ENCODE data around the gene TSEN54. TPM values are rescaled to one million over a fixed set of nuclear protein-coding genes. Genes with fewer than 3 reads are reported as not detected.

The TSEN54 gene
- total RNA-seq, 1 experiment from 2014 or later = 53.3 TPM

- DNase-seq (ENCODE audit: low read depth) = no peak
- in situ Hi-C loops (cut with HindIII; ENCODE audit: low pct_unique_long_range_greater_than_20kb, low sequenced_read_pairs) = no loop called here
Observed at GRCh38 chr17:75525806-75526554, 9.7 kb downstream of the TSEN54 start.

GRCh38 chr17:75526555-75527270, 10.4 kb downstream of the TSEN54 start:
- in situ Hi-C loops (cut with HindIII; ENCODE audit: low pct_unique_long_range_greater_than_20kb, low sequenced_read_pairs) = no loop called here
- no peak for DNase-seq (ENCODE audit: low read depth)

- no peak for DNase-seq (ENCODE audit: low read depth)
- in situ Hi-C loops (cut with HindIII; ENCODE audit: low pct_unique_long_range_greater_than_20kb, low sequenced_read_pairs) = no loop called here
Observed at GRCh38 chr17:75530837-75531720, 14.8 kb downstream of the TSEN54 start.

- in situ Hi-C loops (cut with HindIII; ENCODE audit: low pct_unique_long_range_greater_than_20kb, low sequenced_read_pairs) = no loop called here
- DNase-seq (ENCODE audit: low read depth) = no peak
Observed at GRCh38 chr17:75531721-75532072, 15.4 kb downstream of the TSEN54 start.

GRCh38 chr17:75535119-75535537, 18.8 kb downstream of the TSEN54 start:
- in situ Hi-C loops (cut with HindIII; ENCODE audit: low pct_unique_long_range_greater_than_20kb, low sequenced_read_pairs) = no loop called here
- no peak for DNase-seq (ENCODE audit: low read depth)

- in situ Hi-C loops (cut with HindIII; ENCODE audit: low pct_unique_long_range_greater_than_20kb, low sequenced_read_pairs) = no loop called here
- DNase-seq (ENCODE audit: low read depth) = no peak
Observed at GRCh38 chr17:75535871-75536270, 19.5 kb downstream of the TSEN54 start.

GRCh38 chr17:75536366-75536765, 20.0 kb downstream of the TSEN54 start:
- in situ Hi-C loops (cut with HindIII; ENCODE audit: low pct_unique_long_range_greater_than_20kb, low sequenced_read_pairs) = no loop called here
- DNase-seq (ENCODE audit: low read depth) = no peak

GRCh38 chr17:75539967-75540729, 23.8 kb downstream of the TSEN54 start:
- in situ Hi-C loops (cut with HindIII; ENCODE audit: low pct_unique_long_range_greater_than_20kb, low sequenced_read_pairs) = no loop called here

GRCh38 chr17:75540923-75541503, 24.7 kb downstream of the TSEN54 start:
- DNase-seq (ENCODE audit: low read depth) = no peak
- in situ Hi-C loops (cut with HindIII; ENCODE audit: low pct_unique_long_range_greater_than_20kb, low sequenced_read_pairs) = no loop called here

More at GRCh38 chr17:75539967-75540729, 23.8 kb downstream of the TSEN54 start:
- no peak for DNase-seq (ENCODE audit: low read depth)

- DNase-seq (ENCODE audit: low read depth) = no peak
- in situ Hi-C loops (cut with HindIII; ENCODE audit: low pct_unique_long_range_greater_than_20kb, low sequenced_read_pairs) = no loop called here
Observed at GRCh38 chr17:75542229-75542628, 25.9 kb downstream of the TSEN54 start.

GRCh38 chr17:75542728-75543336, 26.5 kb downstream of the TSEN54 start:
- DNase-seq (ENCODE audit: low read depth) = no peak
- in situ Hi-C loops (cut with HindIII; ENCODE audit: low pct_unique_long_range_greater_than_20kb, low sequenced_read_pairs) = no loop called here

- no peak for DNase-seq (ENCODE audit: low read depth)
- in situ Hi-C loops (cut with HindIII; ENCODE audit: low pct_unique_long_range_greater_than_20kb, low sequenced_read_pairs) = no loop called here
Observed at GRCh38 chr17:75544250-75544649, 27.9 kb downstream of the TSEN54 start.

- in situ Hi-C loops (cut with HindIII; ENCODE audit: low pct_unique_long_range_greater_than_20kb, low sequenced_read_pairs) = no loop called here
Observed at GRCh38 chr17:75546181-75546580, 29.9 kb downstream of the TSEN54 start.

GRCh38 chr17:75547091-75547490, 30.8 kb downstream of the TSEN54 start:
- no peak for DNase-seq (ENCODE audit: low read depth)
- in situ Hi-C loops (cut with HindIII; ENCODE audit: low pct_unique_long_range_greater_than_20kb, low sequenced_read_pairs) = no loop called here

More at GRCh38 chr17:75546181-75546580, 29.9 kb downstream of the TSEN54 start:
- DNase-seq (ENCODE audit: low read depth) = no peak

- in situ Hi-C loops (cut with HindIII; ENCODE audit: low pct_unique_long_range_greater_than_20kb, low sequenced_read_pairs) = no loop called here
- DNase-seq (ENCODE audit: low read depth) = no peak
Observed at GRCh38 chr17:75548813-75549212, 32.5 kb downstream of the TSEN54 start.

GRCh38 chr17:75549246-75550138, 33.2 kb downstream of the TSEN54 start:
- peak; percentile 16 for DNase-seq (ENCODE audit: low read depth)
- in situ Hi-C loops (cut with HindIII; ENCODE audit: low pct_unique_long_range_greater_than_20kb, low sequenced_read_pairs) = no loop called here

- in situ Hi-C loops (cut with HindIII; ENCODE audit: low pct_unique_long_range_greater_than_20kb, low sequenced_read_pairs) = no loop called here
- no peak for DNase-seq (ENCODE audit: low read depth)
Observed at GRCh38 chr17:75550139-75550465, 33.8 kb downstream of the TSEN54 start.
